ENCODE results near the gene ACTR5. TPM values are rescaled to one million over a fixed set of nuclear protein-coding genes. Genes with fewer than 3 reads are reported as not detected.

The ACTR5 gene
- total and polyA plus RNA-seq, 2 donors (not counting 3 experiments of a cell fraction or from before 2014, with no cell fraction given), result 8.8 to 11.3 TPM

DNA sequence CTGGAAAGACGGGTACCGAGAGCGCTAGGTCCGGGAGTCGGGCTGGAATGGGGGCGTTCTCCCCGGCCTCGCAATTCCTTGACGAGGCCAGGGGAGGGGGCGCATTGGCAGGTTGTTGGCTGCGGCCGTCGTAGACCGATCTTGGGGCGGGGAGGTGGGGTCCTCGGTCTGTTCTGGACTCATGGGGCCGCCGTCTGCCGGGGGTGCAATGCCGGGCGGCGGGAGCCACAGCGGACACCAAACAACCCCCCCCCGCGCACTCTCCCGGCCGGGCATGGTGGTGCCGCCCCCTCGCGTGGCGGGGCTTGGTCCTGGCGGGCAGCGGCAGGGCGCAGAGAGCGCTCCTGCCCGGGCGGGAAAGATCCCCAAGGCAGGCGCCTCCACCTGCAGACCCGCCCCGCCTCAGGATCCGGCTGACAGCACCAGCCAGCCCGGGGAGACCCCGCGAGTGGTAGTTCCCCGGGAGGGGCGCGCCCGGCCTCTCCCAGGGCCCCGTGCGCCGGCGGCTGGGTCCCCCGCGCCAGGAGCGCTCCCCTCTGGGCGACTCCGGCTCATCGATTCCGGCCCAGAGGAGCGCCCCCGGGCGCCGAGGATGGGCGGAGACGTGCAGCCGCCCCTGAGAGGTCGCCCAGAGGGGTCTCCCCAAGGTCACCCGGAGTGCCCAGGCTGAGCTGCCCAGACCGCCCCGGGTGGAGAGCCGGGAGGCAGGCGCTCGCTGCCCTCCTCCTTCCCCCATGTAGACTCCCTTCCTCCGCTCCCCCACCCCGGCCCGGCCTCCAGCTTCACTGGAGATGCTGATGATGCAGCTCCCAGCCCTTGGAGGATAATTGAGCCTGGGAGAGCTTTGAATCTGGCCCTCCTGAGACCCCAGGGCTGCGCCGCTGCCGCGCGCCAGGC lies 57.9 kb downstream of the ACTR5 start:
- Histone ChIP-seq H3K27ac (ENCODE audit: insufficient read depth, low read depth, low read length) (peak overlapping the region; percentile 88), H3K4me2 (ENCODE audit: insufficient read depth, low read length) (peak overlapping the region; percentile 6)
- CTCF ChIA-PET, result interaction anchor here (0.6 to 2.6 kb wide), 9 partner anchors 11 to 160 kb away, joined by 3 to 16 read pairs (median 4); no protein-coding TSS in a partner anchor

More for the DNA sequence above, 57.9 kb downstream of the ACTR5 start:
- dilution Hi-C loops (cut with MboI; ENCODE audit: extremely low pct_ligation_motif_present, low sequenced_read_pairs), result no loop called here
- Histone ChIP-seq H3K4me1 (ENCODE audit: control insufficient read depth, extremely low read depth, insufficient read depth, low read length) (peaks cover 39% of the 10 kb centered on the region), H3K27me3 (ENCODE audit: control insufficient read depth in 2 of 2, insufficient read depth in 2 of 2, low read length in 2 of 2) (no peaks in the 10 kb centered on the region), H3K9me1 (replicated peaks; ENCODE audit: control insufficient read depth, extremely low read depth, insufficient read depth, low read length) (no peaks in the 10 kb centered on the region), H3K4me3 (replicated peaks in 1 of 3; ENCODE audit: insufficient read depth in 1 of 3, low read depth in 1 of 3, low read length in 3 of 3) (peak overlapping the region; percentile 57 to 87 (median 72)), H3K79me2 (ENCODE audit: control insufficient read depth, insufficient read depth, low read length) (no peaks in the 10 kb centered on the region), H3K9me3 (replicated peaks; ENCODE audit: control insufficient read depth, insufficient read depth, low read length) (no peaks in the 10 kb centered on the region), H4K20me1 (replicated peaks; ENCODE audit: control insufficient read depth, extremely low read depth, insufficient read depth, low read length) (no peaks in the 10 kb centered on the region), H2AFZ (ENCODE audit: low read depth, low read length) (peak overlapping the region; percentile 5), H3K36me3 (ENCODE audit: control insufficient read depth in 2 of 2, extremely low read depth in 1 of 2, insufficient read depth in 2 of 2, low read length in 2 of 2) (peaks cover 0 to 8% of the 10 kb centered on the region in 2 experiments), H3K9ac (replicated peaks; ENCODE audit: extremely low read depth, insufficient read depth, low read length) (peak overlapping the region; percentile 83)
- POLR2A ChIA-PET, result interaction anchor here (0.8 to 2.3 kb wide), 7 partner anchors 20 to 124 kb away, joined by 3 to 9 read pairs (median 5); no protein-coding TSS in a partner anchor
- intact Hi-C loops (cut with micrococcal nuclease), result loop anchor here (1.0 to 2.0 kb wide), 6 partner anchors 21 to 88 kb away; partner anchors contain the start of gene ACTR5
- no peak for TF ChIP-seq FOS (IDR thresholded peaks at IDR 0.05; ENCODE audit: borderline replicate concordance, insufficient read depth, low read length)
- TF ChIP-seq, protein P1, sequence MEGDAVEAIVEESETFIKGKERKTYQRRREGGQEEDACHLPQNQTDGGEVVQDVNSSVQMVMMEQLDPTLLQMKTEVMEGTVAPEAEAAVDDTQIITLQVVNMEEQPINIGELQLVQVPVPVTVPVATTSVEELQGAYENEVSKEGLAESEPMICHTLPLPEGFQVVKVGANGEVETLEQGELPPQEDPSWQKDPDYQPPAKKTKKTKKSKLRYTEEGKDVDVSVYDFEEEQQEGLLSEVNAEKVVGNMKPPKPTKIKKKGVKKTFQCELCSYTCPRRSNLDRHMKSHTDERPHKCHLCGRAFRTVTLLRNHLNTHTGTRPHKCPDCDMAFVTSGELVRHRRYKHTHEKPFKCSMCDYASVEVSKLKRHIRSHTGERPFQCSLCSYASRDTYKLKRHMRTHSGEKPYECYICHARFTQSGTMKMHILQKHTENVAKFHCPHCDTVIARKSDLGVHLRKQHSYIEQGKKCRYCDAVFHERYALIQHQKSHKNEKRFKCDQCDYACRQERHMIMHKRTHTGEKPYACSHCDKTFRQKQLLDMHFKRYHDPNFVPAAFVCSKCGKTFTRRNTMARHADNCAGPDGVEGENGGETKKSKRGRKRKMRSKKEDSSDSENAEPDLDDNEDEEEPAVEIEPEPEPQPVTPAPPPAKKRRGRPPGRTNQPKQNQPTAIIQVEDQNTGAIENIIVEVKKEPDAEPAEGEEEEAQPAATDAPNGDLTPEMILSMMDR (IDR thresholded peaks at IDR 0.05; ENCODE audit: extremely low read depth in 1 of 2, insufficient read depth in 1 of 2, low read depth in 1 of 2, low read length in 2 of 2), result peak in 1 of 2 donors; percentile 19
- no peak for FAIRE-seq
- DNase-seq (ENCODE audit: low read depth, low spot score), result peak; percentile 30
- BruUV-seq (replicated peaks), result no TSS peak
